Measurements from ENCODE around the gene TEX48.

The TEX48 gene

DNA sequence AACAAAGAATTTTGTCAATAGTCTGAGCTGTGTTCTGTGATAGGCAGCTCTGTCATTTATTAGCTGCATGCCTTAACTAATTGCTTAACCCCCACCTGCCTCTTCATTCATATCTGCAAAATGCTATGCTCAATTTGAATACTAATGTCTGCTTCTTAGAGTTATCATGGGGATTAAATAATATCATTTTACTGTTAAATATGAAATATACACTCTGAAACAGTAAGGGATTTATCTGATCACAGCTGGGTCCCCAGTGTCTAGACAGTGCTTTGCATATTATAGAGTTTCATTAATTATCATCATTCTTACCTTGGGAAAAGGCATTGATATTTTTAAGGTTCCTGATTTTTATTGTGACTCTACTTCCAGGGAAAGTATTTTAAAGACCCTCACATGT, 12.0 kb downstream of the TEX48 start:
- Histone ChIP-seq H4K20me1 (ENCODE audit: insufficient read depth, low read length) (no peaks in the 10 kb centered on the region), H3K9me3 (ENCODE audit: insufficient read depth, low read length, severe bottlenecking) (no peaks in the 10 kb centered on the region), H3K4me1 (ENCODE audit: insufficient read depth, low read length) (no peaks in the 10 kb centered on the region), H2AFZ (ENCODE audit: low read depth, low read length) (no peak overlapping the region), H3K4me2 (ENCODE audit: insufficient read depth, low read length) (no peak overlapping the region), H3K4me3 (ENCODE audit: low read depth in 1 of 2, low read length in 2 of 2) (no peak overlapping the region), H3K27me3 (ENCODE audit: insufficient read depth, low read length, poor library complexity) (no peaks in the 10 kb centered on the region), H3K27ac (ENCODE audit: low read length) (no peak overlapping the region), H3K79me2 (ENCODE audit: insufficient read depth, low read length) (no peaks in the 10 kb centered on the region), H3K9ac (ENCODE audit: low read depth, low read length) (no peak overlapping the region), H3K36me3 (ENCODE audit: insufficient read depth, low read length) (no peaks in the 10 kb centered on the region)
- DNase-seq, result no peak
- no peak for ATAC-seq (ENCODE audit: insufficient read depth, low read depth)
- TF ChIP-seq, protein P1, sequence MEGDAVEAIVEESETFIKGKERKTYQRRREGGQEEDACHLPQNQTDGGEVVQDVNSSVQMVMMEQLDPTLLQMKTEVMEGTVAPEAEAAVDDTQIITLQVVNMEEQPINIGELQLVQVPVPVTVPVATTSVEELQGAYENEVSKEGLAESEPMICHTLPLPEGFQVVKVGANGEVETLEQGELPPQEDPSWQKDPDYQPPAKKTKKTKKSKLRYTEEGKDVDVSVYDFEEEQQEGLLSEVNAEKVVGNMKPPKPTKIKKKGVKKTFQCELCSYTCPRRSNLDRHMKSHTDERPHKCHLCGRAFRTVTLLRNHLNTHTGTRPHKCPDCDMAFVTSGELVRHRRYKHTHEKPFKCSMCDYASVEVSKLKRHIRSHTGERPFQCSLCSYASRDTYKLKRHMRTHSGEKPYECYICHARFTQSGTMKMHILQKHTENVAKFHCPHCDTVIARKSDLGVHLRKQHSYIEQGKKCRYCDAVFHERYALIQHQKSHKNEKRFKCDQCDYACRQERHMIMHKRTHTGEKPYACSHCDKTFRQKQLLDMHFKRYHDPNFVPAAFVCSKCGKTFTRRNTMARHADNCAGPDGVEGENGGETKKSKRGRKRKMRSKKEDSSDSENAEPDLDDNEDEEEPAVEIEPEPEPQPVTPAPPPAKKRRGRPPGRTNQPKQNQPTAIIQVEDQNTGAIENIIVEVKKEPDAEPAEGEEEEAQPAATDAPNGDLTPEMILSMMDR (IDR thresholded peaks at IDR 0.05; ENCODE audit: borderline replicate concordance, extremely low read depth, low read length, poor library complexity, severe bottlenecking), result no peak
- TF ChIP-seq EZH2 (IDR thresholded peaks at IDR 0.05; ENCODE audit: borderline replicate concordance, low read depth, low read length, severe bottlenecking), result no peak

DNA sequence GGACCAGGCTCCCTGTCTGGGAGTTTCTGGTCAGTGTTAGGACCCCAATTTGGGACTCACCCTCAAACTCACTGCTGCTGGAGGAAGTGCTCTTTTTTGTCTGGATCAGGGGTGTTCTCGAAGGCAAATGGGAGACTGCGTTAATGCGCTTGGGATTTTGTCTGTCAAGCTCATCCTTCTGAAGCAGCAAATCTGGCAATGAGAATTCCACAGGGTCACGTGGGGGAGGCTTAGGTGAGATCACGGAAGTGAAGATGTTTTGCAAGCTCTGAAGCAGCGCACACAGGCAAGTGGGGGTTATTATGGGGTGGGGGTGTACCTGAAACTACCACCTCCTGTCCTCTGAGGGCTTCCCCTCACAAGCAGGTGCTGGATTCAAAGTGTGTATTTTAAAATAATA, 13.8 kb downstream of the TEX48 start:
- Histone ChIP-seq H3K4me2 (ENCODE audit: insufficient read depth, low read length) (no peak overlapping the region), H3K4me3 (ENCODE audit: low read depth in 1 of 2, low read length in 2 of 2) (no peak overlapping the region), H3K36me3 (ENCODE audit: insufficient read depth, low read length) (no peaks in the 10 kb centered on the region), H3K4me1 (ENCODE audit: insufficient read depth, low read length) (no peaks in the 10 kb centered on the region), H4K20me1 (ENCODE audit: insufficient read depth, low read length) (no peaks in the 10 kb centered on the region), H3K27ac (ENCODE audit: low read length) (no peak overlapping the region), H3K9ac (ENCODE audit: low read depth, low read length) (no peak overlapping the region), H3K9me3 (ENCODE audit: insufficient read depth, low read length, severe bottlenecking) (no peaks in the 10 kb centered on the region), H3K27me3 (ENCODE audit: insufficient read depth, low read length, poor library complexity) (no peaks in the 10 kb centered on the region), H2AFZ (ENCODE audit: low read depth, low read length) (no peak overlapping the region), H3K79me2 (ENCODE audit: insufficient read depth, low read length) (no peaks in the 10 kb centered on the region)
- TF ChIP-seq, protein P1 (IDR thresholded peaks at IDR 0.05; ENCODE audit: borderline replicate concordance, extremely low read depth, low read length, poor library complexity, severe bottlenecking), result no peak
- no peak for TF ChIP-seq EZH2 (IDR thresholded peaks at IDR 0.05; ENCODE audit: borderline replicate concordance, low read depth, low read length, severe bottlenecking)
- DNase-seq (no peak), ATAC-seq (ENCODE audit: insufficient read depth, low read depth) (no peak)

DNA sequence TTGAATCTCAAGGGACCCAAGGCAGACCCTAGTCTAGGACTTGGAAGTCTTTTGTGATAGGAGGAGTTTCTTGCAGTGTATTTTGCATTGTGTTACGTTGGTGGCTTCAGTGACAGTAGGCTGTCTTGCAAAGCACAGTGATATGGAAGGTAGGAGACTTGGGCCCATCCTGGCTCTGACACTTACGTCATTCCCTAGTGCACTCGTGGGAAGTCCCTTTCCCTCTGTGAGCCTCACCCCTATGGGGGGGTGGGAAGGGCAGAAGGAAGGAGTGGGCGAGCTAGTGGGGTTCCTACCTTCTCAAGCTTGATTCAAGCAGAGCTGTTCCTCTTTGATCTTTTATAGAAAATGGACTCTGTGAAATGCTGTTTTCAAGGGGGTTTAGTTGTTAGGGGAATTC, 15.1 kb downstream of the TEX48 start:
- TF ChIP-seq, protein P1 (IDR thresholded peaks at IDR 0.05; ENCODE audit: borderline replicate concordance, extremely low read depth, low read length, poor library complexity, severe bottlenecking), result no peak
- no peak for TF ChIP-seq EZH2 (IDR thresholded peaks at IDR 0.05; ENCODE audit: borderline replicate concordance, low read depth, low read length, severe bottlenecking)
- Histone ChIP-seq H3K36me3 (ENCODE audit: insufficient read depth, low read length) (no peaks in the 10 kb centered on the region), H4K20me1 (ENCODE audit: insufficient read depth, low read length) (no peaks in the 10 kb centered on the region), H3K27me3 (ENCODE audit: insufficient read depth, low read length, poor library complexity) (no peaks in the 10 kb centered on the region), H3K4me1 (ENCODE audit: insufficient read depth, low read length) (0 out of 2 replicates have a peak, but pooled peaks cover 5% of the 10 kb centered on the region), H3K4me2 (ENCODE audit: insufficient read depth, low read length) (no peak overlapping the region), H2AFZ (ENCODE audit: low read depth, low read length) (no peak overlapping the region), H3K79me2 (ENCODE audit: insufficient read depth, low read length) (no peaks in the 10 kb centered on the region), H3K27ac (ENCODE audit: low read length) (no peak overlapping the region), H3K4me3 (ENCODE audit: low read depth in 1 of 2, low read length in 2 of 2) (no peak overlapping the region), H3K9me3 (ENCODE audit: insufficient read depth, low read length, severe bottlenecking) (no peaks in the 10 kb centered on the region), H3K9ac (ENCODE audit: low read depth, low read length) (no peak overlapping the region)
- DNase-seq, result no peak
- ATAC-seq (ENCODE audit: insufficient read depth, low read depth), result no peak

DNA sequence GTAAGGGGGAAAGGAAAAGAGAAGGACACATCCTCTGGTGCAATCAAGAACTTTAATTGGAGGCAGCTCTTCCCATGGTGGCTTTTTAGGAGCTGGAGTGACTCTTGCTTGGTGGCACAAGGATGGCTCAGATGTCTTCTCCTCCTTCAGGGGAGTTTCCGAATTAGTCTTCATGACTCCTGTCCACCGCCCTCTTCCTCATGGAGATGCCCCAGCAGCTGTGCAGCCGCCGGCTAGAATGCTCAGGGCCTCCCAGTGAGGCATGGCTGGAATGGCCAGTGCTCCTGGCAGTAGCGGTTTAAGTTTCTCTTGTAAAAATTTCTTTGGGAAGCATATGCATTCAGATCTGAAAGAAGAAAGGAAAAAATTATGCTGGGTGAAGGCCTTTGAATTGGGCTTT, 15.6 kb downstream of the TEX48 start:
- Histone ChIP-seq H2AFZ (ENCODE audit: low read depth, low read length) (no peak overlapping the region), H3K4me3 (ENCODE audit: low read depth in 1 of 2, low read length in 2 of 2) (no peak overlapping the region), H3K27ac (ENCODE audit: low read length) (no peak overlapping the region), H3K79me2 (ENCODE audit: insufficient read depth, low read length) (no peaks in the 10 kb centered on the region), H3K36me3 (ENCODE audit: insufficient read depth, low read length) (no peaks in the 10 kb centered on the region), H3K4me1 (ENCODE audit: insufficient read depth, low read length) (0 out of 2 replicates have a peak, but pooled peaks cover 5% of the 10 kb centered on the region), H3K27me3 (ENCODE audit: insufficient read depth, low read length, poor library complexity) (no peaks in the 10 kb centered on the region), H3K9me3 (ENCODE audit: insufficient read depth, low read length, severe bottlenecking) (no peaks in the 10 kb centered on the region), H3K4me2 (ENCODE audit: insufficient read depth, low read length) (no peak overlapping the region), H3K9ac (ENCODE audit: low read depth, low read length) (no peak overlapping the region), H4K20me1 (ENCODE audit: insufficient read depth, low read length) (no peaks in the 10 kb centered on the region)
- DNase-seq (no peak), ATAC-seq (ENCODE audit: insufficient read depth, low read depth) (no peak)
- TF ChIP-seq EZH2 (IDR thresholded peaks at IDR 0.05; ENCODE audit: borderline replicate concordance, low read depth, low read length, severe bottlenecking), result no peak
- TF ChIP-seq, protein P1 (IDR thresholded peaks at IDR 0.05; ENCODE audit: borderline replicate concordance, extremely low read depth, low read length, poor library complexity, severe bottlenecking), result no peak
